H9 (cell line): ENCODE data around the gene DBNDD1. TPM values are rescaled to one million over a fixed set of nuclear protein-coding genes. Genes with fewer than 3 reads are reported as not detected.

Experiments used
- DNase-seq: peaks from one replicate; pipeline ENCODE4 v3.0.0-alpha.2; 2017
- H2AFZ ChIP-seq: one replicate; pipeline ENCODE4 v1.6.1; 2013; ENCODE audit warnings: mild to moderate bottlenecking, low read length, control low read depth, moderate library complexity
- H2AK5ac ChIP-seq: 2 replicates; pipeline ENCODE4 v1.6.1; 2013; ENCODE audit warnings: low read length, control low read depth, mixed read lengths; ENCODE audit not compliant: insufficient read length
- H2BK120ac ChIP-seq: one replicate; pipeline ENCODE4 v1.6.1; 2013; ENCODE audit warnings: low read depth, mild to moderate bottlenecking, low read length, control low read depth, inconsistent platforms; ENCODE audit not compliant: poor library complexity, severe bottlenecking
- H2BK12ac ChIP-seq: 2 replicates; pipeline ENCODE4 v1.6.1; 2013; ENCODE audit warnings: low read length, control low read depth, mixed read lengths, low read depth; ENCODE audit not compliant: insufficient read length
- H2BK15ac ChIP-seq: 2 replicates; pipeline ENCODE4 v1.6.1; 2013; ENCODE audit warnings: low read depth, low read length, control low read depth
- H2BK20ac ChIP-seq: one replicate; pipeline ENCODE4 v1.6.1; 2013; ENCODE audit warnings: low read depth, mild to moderate bottlenecking, low read length, control low read depth, inconsistent platforms; ENCODE audit not compliant: poor library complexity, severe bottlenecking
- H2BK5ac ChIP-seq: 2 replicates; pipeline ENCODE4 v1.6.1; 2013; ENCODE audit warnings: low read length, control low read depth, mixed read lengths; ENCODE audit not compliant: insufficient read length
- H3K14ac ChIP-seq: 2 replicates; pipeline ENCODE4 v1.6.1; 2013; ENCODE audit warnings: low read length, control low read depth; ENCODE audit not compliant: insufficient read depth
- H3K18ac ChIP-seq: 2 replicates; pipeline ENCODE4 v1.6.1; 2013; ENCODE audit warnings: low read depth, mild to moderate bottlenecking, mixed read lengths, low read length, control low read depth; ENCODE audit not compliant: insufficient read length
- H3K23ac ChIP-seq: 2 replicates; pipeline ENCODE4 v1.6.1; 2013; ENCODE audit warnings: low read length, control low read depth, mixed read lengths, low read depth; ENCODE audit not compliant: insufficient read length
- H3K23me2 ChIP-seq: 2 replicates; pipeline ENCODE4 v1.6.1; 2013; ENCODE audit warnings: low read depth, mild to moderate bottlenecking, mixed read lengths, low read length, control low read depth; ENCODE audit not compliant: insufficient read length, poor library complexity, severe bottlenecking
- H3K27ac ChIP-seq: 2 replicates; pipeline ENCODE4 v1.5.1; 2013; ENCODE audit warnings: low read length, control low read depth, mixed read lengths, low read depth; ENCODE audit not compliant: insufficient read length
- H3K27me3 ChIP-seq: 2 replicates; pipeline ENCODE4 v1.6.1; 2013; ENCODE audit warnings: low read length, control low read depth, inconsistent platforms; ENCODE audit not compliant: insufficient read depth
- H3K4ac ChIP-seq: 2 replicates; pipeline ENCODE4 v1.6.1; 2013; ENCODE audit warnings: low read depth, mild to moderate bottlenecking, control low read depth, inconsistent platforms, low read length, moderate library complexity
- H3K4me1 ChIP-seq: 2 replicates; pipeline ENCODE4 v1.6.1; 2013; ENCODE audit warnings: low read length, control low read depth, inconsistent platforms; ENCODE audit not compliant: insufficient read depth
- H3K4me2 ChIP-seq: 2 replicates; pipeline ENCODE4 v1.6.1; 2013; ENCODE audit warnings: low read length, control low read depth, mixed read lengths; ENCODE audit not compliant: insufficient read length, insufficient read depth
- H3K56ac ChIP-seq: 2 replicates; pipeline ENCODE4 v1.6.1; 2013; ENCODE audit warnings: low read depth, mild to moderate bottlenecking, mixed read lengths, low read length, control low read depth; ENCODE audit not compliant: insufficient read length
- H3K79me1 ChIP-seq: 2 replicates; pipeline ENCODE4 v1.6.1; 2013; ENCODE audit warnings: low read depth, mild to moderate bottlenecking, moderate library complexity, low read length, control low read depth, inconsistent platforms; ENCODE audit not compliant: insufficient read depth, poor library complexity, severe bottlenecking
- H3K79me2 ChIP-seq: 2 replicates; pipeline ENCODE4 v1.6.1; 2013; ENCODE audit warnings: low read length, control low read depth, inconsistent platforms; ENCODE audit not compliant: insufficient read depth
- H3K9ac ChIP-seq: 2 replicates; pipeline ENCODE4 v1.6.1; 2013; ENCODE audit warnings: low read length, control low read depth, mixed read lengths; ENCODE audit not compliant: insufficient read length; ENCODE audit errors: extremely low read depth
- H3K9me3 ChIP-seq: one replicate; pipeline ENCODE4 v1.6.1; 2013; ENCODE audit warnings: low read depth, low read length, inconsistent platforms; ENCODE audit not compliant: control insufficient read depth
- H3T11ph ChIP-seq: one replicate; pipeline ENCODE4 v1.6.1; 2013; ENCODE audit warnings: mild to moderate bottlenecking, low read length, control low read depth, inconsistent platforms
- H4K20me1 ChIP-seq: one replicate; pipeline ENCODE4 v1.6.1; 2013; ENCODE audit not compliant: control insufficient read depth, insufficient read length, insufficient read depth
- H4K5ac ChIP-seq: 2 replicates; pipeline ENCODE4 v1.6.1; 2013; ENCODE audit warnings: low read depth, mild to moderate bottlenecking, mixed read lengths, low read length, control low read depth; ENCODE audit not compliant: insufficient read length
- H4K8ac ChIP-seq: replicated peaks from 2 replicates; pipeline ENCODE4 v1.6.1; 2013; ENCODE audit warnings: low read length, control low read depth, mixed read lengths, low read depth; ENCODE audit not compliant: insufficient read length
- H4K91ac ChIP-seq: 2 replicates; pipeline ENCODE4 v1.6.1; 2013; ENCODE audit warnings: low read depth, mild to moderate bottlenecking, moderate library complexity, mixed read lengths, low read length, control low read depth; ENCODE audit not compliant: insufficient read length
- H3K27ac Mint-ChIP-seq, 3 experiments: 2 replicates in 2 of 3; 3 replicates in 1 of 3; pipeline ENCODE4 v1.8.0; 2020 to 2021; ENCODE audit warnings: mixed read lengths in 3 of 3, mild to moderate bottlenecking in 1 of 3, moderate library complexity in 1 of 3
- H3K27me3 Mint-ChIP-seq: 2 replicates; pipeline ENCODE4 v1.8.0; 2021; ENCODE audit warnings: low read depth, mild to moderate bottlenecking, moderate library complexity, mixed read lengths
- H3K36me3 Mint-ChIP-seq, 3 experiments: 2 replicates in 2 of 3; 3 replicates in 1 of 3; pipeline ENCODE4 v1.8.0; 2020 to 2021; ENCODE audit warnings: low read depth in 3 of 3, mixed read lengths in 3 of 3; ENCODE audit not compliant: insufficient read depth in 1 of 3
- H3K4me1 Mint-ChIP-seq, 2 experiments: 2 replicates each; pipeline ENCODE4 v1.8.0; 2020; ENCODE audit warnings: mixed read lengths in 2 of 2
- H3K4me3 Mint-ChIP-seq, 2 experiments: 2 replicates in 1 of 2; 3 replicates in 1 of 2; pipeline ENCODE4 v1.8.0; 2020 to 2021; ENCODE audit warnings: mild to moderate bottlenecking in 2 of 2, mixed read lengths in 2 of 2, moderate library complexity in 1 of 2
- H3K9me3 Mint-ChIP-seq, 2 experiments: 2 replicates in 1 of 2; 3 replicates in 1 of 2; pipeline ENCODE4 v1.8.0; 2020; ENCODE audit warnings: mild to moderate bottlenecking in 2 of 2, mixed read lengths in 2 of 2, moderate library complexity in 1 of 2
- CTCF ChIP-seq: fragments of 200-600 bp; sonication (generic); conservative IDR thresholded peaks from 3 replicates; pipeline ENCODE4 v1.8.0; 2021; ENCODE audit warnings: antibody characterized with exemption, mild to moderate bottlenecking
- WGBS: extraction: QIAGEN DNeasy Blood & Tissue Kit; methylation state at CpG from one replicate; pipeline ENCODE4 v1.1.7; 2013; ENCODE audit warnings: missing lambda C conversion rate, low lambda C conversion rate, mixed read lengths; ENCODE audit not compliant: insufficient read length; ENCODE audit errors: extremely low coverage; 5-methylcytosine and 5-hydroxymethylcytosine counted together
- total RNA-seq: library from RNA; stranded (reverse); gene quantifications from 2 replicates; pipeline ENCODE4 v1.2.1, GENCODE V29; 2021

Gene DBNDD1
- total RNA-seq, 1 experiment from 2014 or later: 87.3 TPM

GRCh38 chr16:89993971-89994370 is 25.3 kb downstream of the DBNDD1 start:
- Histone ChIP-seq H3T11ph (no peak overlapping the region), H2BK20ac (no peak overlapping the region), H4K5ac (peak overlapping the region; percentile 5), H3K23me2 (no peaks in the 10 kb centered on the region), H3K79me1 (no peaks in the 10 kb centered on the region), H3K18ac (no peak overlapping the region), H4K20me1 (no peaks in the 10 kb centered on the region), H3K14ac (no peak overlapping the region; the same call in 1 of the 2 replicates), H3K9me3 (no peaks in the 10 kb centered on the region), H3K27ac (peak overlapping the region; percentile 93), H2BK12ac (peak overlapping the region; percentile 35), H3K4ac (peak overlapping the region; percentile 36; the same call in 1 of the 2 replicates), H3K23ac (no peak overlapping the region), H2BK15ac (no peak overlapping the region), H3K4me2 (no peak overlapping the region), H4K91ac (peak overlapping the region; percentile 56), H3K4me1 (no peaks in the 10 kb centered on the region), H3K79me2 (no peaks in the 10 kb centered on the region), H2BK5ac (no peak overlapping the region), H3K27me3 (no peaks in the 10 kb centered on the region), H4K8ac (no peak overlapping the region), H3K56ac (no peak overlapping the region), H2AK5ac (no peak overlapping the region), H2AFZ (no peak overlapping the region), H2BK120ac (no peak overlapping the region), H3K9ac (no peak overlapping the region)
- no peak for DNase-seq
- WGBS: no CpG with 5 or more reads among the region's 7 CpGs
- no peaks in the 10 kb centered on the region for H3K4me1 Mint-ChIP-seq
- peaks cover 26 to 31% of the 10 kb centered on the region in 2 experiments for H3K9me3 Mint-ChIP-seq
- H3K4me3 Mint-ChIP-seq: no peak overlapping the region
- TF ChIP-seq CTCF: no peak
- H3K36me3 Mint-ChIP-seq: peaks cover 66 to 83% (median 76%) of the 10 kb centered on the region in 3 experiments
- H3K27ac Mint-ChIP-seq: peak overlapping the region in 2 of 3 experiments; percentile 99; a peak in 2 of 7 replicates
- peaks cover 11% of the 10 kb centered on the region; the same call in 1 of the 2 replicates for H3K27me3 Mint-ChIP-seq
